Mucosa of rectum (tissue), 2 donors: ENCODE measurements around the gene CD226.
A peak's percentile ranks its signal among the peaks of the same experiment; 100 is the strongest.

Experiments
- H3K27ac ChIP-seq, 2 donors: one replicate each; pipeline ENCODE4 v1.7.0; 2013; ENCODE audit warnings: inconsistent platforms in 2 of 2, low read depth in 2 of 2, low read length in 2 of 2
- H3K27me3 ChIP-seq, 2 donors: one replicate each; pipeline ENCODE4 v1.7.0; 2013; ENCODE audit warnings: low read length in 2 of 2; ENCODE audit not compliant: control insufficient read depth in 2 of 2, insufficient read depth in 2 of 2
- H3K36me3 ChIP-seq, 2 donors: one replicate each; pipeline ENCODE4 v1.7.0; 2013; ENCODE audit warnings: low read length in 2 of 2; ENCODE audit not compliant: control insufficient read depth in 2 of 2, insufficient read depth in 2 of 2
- H3K4me1 ChIP-seq, 2 donors: one replicate each; pipeline ENCODE4 v1.7.0; 2013; ENCODE audit warnings: low read length in 2 of 2, mild to moderate bottlenecking in 1 of 2; ENCODE audit not compliant: control insufficient read depth in 2 of 2, insufficient read depth in 2 of 2
- H3K4me3 ChIP-seq, 2 donors: one replicate each; pipeline ENCODE4 v1.7.0; 2013; ENCODE audit warnings: low read length in 2 of 2
- H3K9ac ChIP-seq, 2 donors: one replicate each; pipeline ENCODE4 v1.7.0; 2013; ENCODE audit warnings: low read length in 2 of 2, low read depth in 1 of 2, mild to moderate bottlenecking in 1 of 2
- H3K9me3 ChIP-seq, 2 donors: one replicate each; pipeline ENCODE4 v1.7.0; 2013; ENCODE audit warnings: low read length in 2 of 2; ENCODE audit not compliant: control insufficient read depth in 2 of 2
- donor health status: healthy.
- donor health status: Normal muscosa, but diverticular disease.

Gene CD226

GRCh38 chr18:69957747-69958146, 10.1 kb upstream of the CD226 start:
- Histone ChIP-seq H3K9ac (no peak overlapping the region), H3K27ac (peak overlapping the region in 1 of 2 donors; percentile 23), H3K9me3 (no peaks in the 10 kb centered on the region), H3K4me3 (no peak overlapping the region), H3K36me3 (no peaks in the 10 kb centered on the region), H3K27me3 (no peaks in the 10 kb centered on the region), H3K4me1 (no peaks in the 10 kb centered on the region)

- H3K9ac ChIP-seq: peak overlapping the region in 1 of 2 donors; percentile 36
- peak overlapping the region in 1 of 2 donors; percentile 56 for H3K27ac ChIP-seq
- H3K4me1 ChIP-seq: no peaks in the 10 kb centered on the region
- no peaks in the 10 kb centered on the region for H3K36me3 ChIP-seq
- H3K9me3 ChIP-seq: no peaks in the 10 kb centered on the region
- H3K27me3 ChIP-seq: no peaks in the 10 kb centered on the region
- H3K4me3 ChIP-seq: peak overlapping the region in 1 of 2 donors; percentile 62
Observed at GRCh38 chr18:69956665-69957620, 9.3 kb upstream of the CD226 start.

GRCh38 chr18:69956057-69956456, 8.4 kb upstream of the CD226 start:
- no peaks in the 10 kb centered on the region for H3K27me3 ChIP-seq
- peak overlapping the region in 1 of 2 donors; percentile 52 for H3K9ac ChIP-seq
- H3K9me3 ChIP-seq: no peaks in the 10 kb centered on the region
- peak overlapping the region in 1 of 2 donors; percentile 56 for H3K27ac ChIP-seq
- no peaks in the 10 kb centered on the region for H3K36me3 ChIP-seq
- H3K4me3 ChIP-seq: peak overlapping the region in 1 of 2 donors; percentile 62
- H3K4me1 ChIP-seq: no peaks in the 10 kb centered on the region

GRCh38 chr18:69954719-69955480, 7.2 kb upstream of the CD226 start:
- Histone ChIP-seq H3K9me3 (no peaks in the 10 kb centered on the region), H3K4me1 (no peaks in the 10 kb centered on the region), H3K4me3 (peak overlapping the region in 1 of 2 donors; percentile 38), H3K27me3 (no peaks in the 10 kb centered on the region), H3K9ac (no peak overlapping the region), H3K27ac (peak overlapping the region in 1 of 2 donors; percentile 38), H3K36me3 (no peaks in the 10 kb centered on the region)

DNA sequence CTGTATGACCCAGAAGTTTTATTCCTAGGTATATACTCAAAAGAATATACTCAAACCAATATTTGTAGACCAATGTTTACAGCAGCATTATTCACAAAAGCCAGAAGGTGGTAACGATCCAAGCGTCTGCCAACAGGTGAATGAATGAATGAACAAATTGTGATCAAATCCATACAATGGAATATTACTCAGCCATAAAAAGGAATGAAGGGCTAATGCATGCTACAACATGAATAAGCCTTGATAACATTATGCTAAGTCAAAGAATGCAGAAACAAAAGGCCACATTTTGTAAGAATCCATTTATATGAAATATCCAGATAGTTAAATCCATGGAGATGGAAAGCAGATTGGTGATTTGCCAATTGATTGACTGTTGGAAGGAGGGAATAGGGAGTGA, 5.5 kb upstream of the CD226 start:
- H3K4me3 ChIP-seq: no peak overlapping the region
- H3K27me3 ChIP-seq: no peaks in the 10 kb centered on the region
- H3K9ac ChIP-seq: no peak overlapping the region
- no peaks in the 10 kb centered on the region for H3K9me3 ChIP-seq
- H3K27ac ChIP-seq: no peak overlapping the region
- H3K4me1 ChIP-seq: peaks cover 0 to 4% of the 10 kb centered on the region in 2 donors
- H3K36me3 ChIP-seq: no peaks in the 10 kb centered on the region

DNA sequence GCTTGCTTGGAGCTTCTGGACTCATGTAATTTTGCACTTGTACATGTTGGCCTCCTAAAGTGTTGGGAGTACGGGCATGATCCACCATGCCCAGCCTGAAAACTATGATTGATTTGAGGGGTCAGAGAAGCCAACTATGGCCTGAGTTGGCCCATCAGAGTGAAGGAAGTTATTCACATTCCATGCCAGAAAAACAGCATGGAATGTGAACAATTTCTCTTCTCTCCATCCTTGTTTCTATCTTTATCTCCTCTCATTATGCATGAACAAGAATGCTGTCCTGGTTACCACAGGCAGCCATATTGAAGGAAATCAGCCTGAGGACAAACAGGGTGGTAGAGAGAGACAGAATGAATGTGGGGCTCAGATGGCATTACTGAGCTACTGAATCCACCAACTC, 3.5 kb upstream of the CD226 start:
- Histone ChIP-seq H3K9me3 (no peaks in the 10 kb centered on the region), H3K4me3 (no peak overlapping the region), H3K4me1 (peaks cover 0 to 4% of the 10 kb centered on the region in 2 donors), H3K27ac (no peak overlapping the region), H3K27me3 (no peaks in the 10 kb centered on the region), H3K9ac (no peak overlapping the region), H3K36me3 (no peaks in the 10 kb centered on the region)

- Histone ChIP-seq H3K4me3 (no peak overlapping the region), H3K27ac (no peak overlapping the region)
Observed at GRCh38 chr18:69949538-69949936, 1.9 kb upstream of the CD226 start.

DNA sequence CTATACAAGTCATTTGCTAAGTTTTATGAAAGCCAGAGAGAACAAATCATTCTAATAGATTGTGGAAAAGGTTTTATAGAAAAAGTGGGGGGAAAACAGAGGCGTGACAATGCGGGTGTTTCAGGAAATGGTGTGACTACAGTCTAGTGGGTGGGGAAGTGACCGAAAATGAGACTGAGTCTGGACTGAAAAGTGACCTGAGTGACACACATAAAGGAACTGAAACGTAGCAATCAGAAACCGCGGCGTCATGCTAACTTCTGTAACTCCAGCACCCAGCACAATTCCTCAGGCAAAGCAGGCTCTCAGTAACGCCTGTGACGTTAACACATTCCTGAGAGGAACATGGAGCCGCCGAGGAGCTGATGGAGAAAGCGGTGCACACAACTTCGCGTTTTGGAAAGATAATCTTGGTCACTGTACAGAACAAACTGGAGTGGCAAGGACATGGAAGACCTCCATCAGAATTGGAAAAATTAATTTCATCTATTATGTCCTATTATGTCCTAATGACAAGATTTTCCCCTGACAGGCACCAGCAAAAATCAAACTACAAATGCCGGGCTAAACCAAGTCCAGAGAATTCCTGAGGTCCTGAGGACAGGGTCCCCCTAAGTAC, 1.4 kb upstream of the CD226 start:
- H3K4me3 ChIP-seq: no peak overlapping the region
- H3K4me1 ChIP-seq: peaks cover 0 to 4% of the 10 kb centered on the region in 2 donors
- H3K27ac ChIP-seq: peak overlapping the region in 1 of 2 donors; percentile 32
- H3K27me3 ChIP-seq: no peaks in the 10 kb centered on the region
- H3K9me3 ChIP-seq: no peaks in the 10 kb centered on the region
- no peaks in the 10 kb centered on the region for H3K36me3 ChIP-seq
- H3K9ac ChIP-seq: no peak overlapping the region

More at GRCh38 chr18:69949538-69949936, 1.9 kb upstream of the CD226 start:
- Histone ChIP-seq H3K4me1 (peaks cover 0 to 4% of the 10 kb centered on the region in 2 donors), H3K9ac (no peak overlapping the region), H3K9me3 (no peaks in the 10 kb centered on the region), H3K36me3 (no peaks in the 10 kb centered on the region), H3K27me3 (no peaks in the 10 kb centered on the region)

DNA sequence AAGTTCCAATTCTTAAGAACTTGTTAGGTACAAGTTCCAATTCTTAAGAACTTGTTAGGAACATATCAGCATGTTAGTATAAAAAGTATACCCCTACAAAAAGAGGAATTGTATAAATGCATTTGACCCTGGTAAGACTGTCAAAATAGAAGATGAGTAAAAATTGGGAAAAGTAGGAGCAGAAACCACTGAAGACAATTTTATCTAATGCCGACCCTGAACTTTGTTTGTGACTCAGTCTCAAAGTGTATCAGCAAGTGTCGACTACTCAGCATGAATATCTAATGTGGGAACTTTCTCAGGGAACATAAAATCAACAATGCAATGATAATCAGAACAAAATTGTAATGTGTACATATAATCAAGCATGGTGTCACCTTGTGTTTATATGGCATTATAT, 583 bp upstream of the CD226 start:
- H3K9me3 ChIP-seq: no peaks in the 10 kb centered on the region
- H3K4me1 ChIP-seq: peaks cover 0 to 4% of the 10 kb centered on the region in 2 donors
- H3K27ac ChIP-seq: peak overlapping the region in 1 of 2 donors; percentile 32
- no peaks in the 10 kb centered on the region for H3K36me3 ChIP-seq
- no peaks in the 10 kb centered on the region for H3K27me3 ChIP-seq
- no peak overlapping the region for H3K9ac ChIP-seq
- no peak overlapping the region for H3K4me3 ChIP-seq
